Stimulated activated CD4-positive, alpha-beta T cell treated with anti-CD3 and anti-CD28 coated beads, Interleukin-1b, Interleukin-23, amount 100 ng/mL, for 4 hours (primary cell): ENCODE measurements around the gene RPTOR.

Experiments used
- DNase-seq, 2 donors: peaks; one replicate each; pipeline ENCODE4 v3.0.0-alpha.2; 2020; ENCODE audit warnings: low read depth in 2 of 2

The RPTOR gene

GRCh38 chr17:80665792-80666191 lies 121.2 kb downstream of the RPTOR start:
- no peak for DNase-seq

GRCh38 chr17:80666867-80667266 lies 122.2 kb downstream of the RPTOR start:
- DNase-seq = no peak

GRCh38 chr17:80667462-80668277 lies 123.0 kb downstream of the RPTOR start:
- DNase-seq = no peak

DNA sequence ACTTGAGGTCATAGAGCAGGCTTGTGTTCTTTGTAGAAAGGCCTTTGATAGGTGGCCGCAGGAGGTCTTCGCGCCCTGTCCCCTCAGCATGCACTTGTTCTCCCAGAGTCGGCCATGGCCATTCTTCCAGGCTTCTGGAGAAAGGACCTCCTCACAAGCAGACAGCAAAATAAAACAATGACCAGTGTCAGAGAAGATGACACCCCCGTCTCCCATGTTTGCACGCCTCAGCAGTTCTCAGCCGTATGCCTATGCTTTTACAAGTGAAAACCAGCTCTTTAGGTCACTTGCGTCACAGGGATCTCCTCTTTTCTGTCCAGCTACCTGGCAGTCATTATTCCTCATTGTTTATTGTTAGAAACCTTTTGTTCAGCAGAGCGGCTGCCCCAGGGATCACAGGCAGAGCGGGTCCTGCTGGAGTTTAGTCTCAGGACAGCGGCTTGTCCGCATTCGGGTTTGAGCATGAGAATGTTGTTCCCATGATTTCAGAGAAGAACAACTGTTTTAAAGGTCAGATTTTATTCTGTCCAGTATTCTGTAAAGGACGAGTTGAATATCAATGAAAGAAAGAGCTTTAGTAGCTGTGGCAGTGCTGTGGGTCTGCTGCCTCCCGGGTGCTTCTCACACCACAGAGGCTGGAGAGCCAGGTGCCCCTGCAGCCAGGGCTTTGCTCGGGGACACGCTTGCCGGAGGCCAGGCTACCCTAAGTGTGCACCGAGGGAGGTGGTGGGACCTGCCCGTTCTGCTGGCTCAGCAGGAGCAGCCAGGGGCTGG lies 123.9 kb downstream of the RPTOR start:
- no peak for DNase-seq

- DNase-seq = no peak
Measured at GRCh38 chr17:80671039-80671824, 126.6 kb downstream of the RPTOR start.

DNA sequence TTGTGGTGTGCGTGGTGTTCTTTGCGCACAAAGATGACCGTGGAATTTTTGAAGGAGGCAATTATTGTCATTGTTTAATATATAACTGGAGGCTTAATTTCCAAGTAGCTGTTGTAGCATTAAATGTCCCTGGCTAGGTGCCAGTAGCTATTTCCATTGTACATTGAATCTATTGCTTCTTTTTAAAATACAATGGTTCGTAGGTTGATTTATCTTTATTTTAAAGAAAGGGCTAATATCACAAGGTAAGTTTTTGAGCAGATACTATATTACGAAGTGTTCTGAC lies 127.1 kb downstream of the RPTOR start:
- no peak for DNase-seq

DNA sequence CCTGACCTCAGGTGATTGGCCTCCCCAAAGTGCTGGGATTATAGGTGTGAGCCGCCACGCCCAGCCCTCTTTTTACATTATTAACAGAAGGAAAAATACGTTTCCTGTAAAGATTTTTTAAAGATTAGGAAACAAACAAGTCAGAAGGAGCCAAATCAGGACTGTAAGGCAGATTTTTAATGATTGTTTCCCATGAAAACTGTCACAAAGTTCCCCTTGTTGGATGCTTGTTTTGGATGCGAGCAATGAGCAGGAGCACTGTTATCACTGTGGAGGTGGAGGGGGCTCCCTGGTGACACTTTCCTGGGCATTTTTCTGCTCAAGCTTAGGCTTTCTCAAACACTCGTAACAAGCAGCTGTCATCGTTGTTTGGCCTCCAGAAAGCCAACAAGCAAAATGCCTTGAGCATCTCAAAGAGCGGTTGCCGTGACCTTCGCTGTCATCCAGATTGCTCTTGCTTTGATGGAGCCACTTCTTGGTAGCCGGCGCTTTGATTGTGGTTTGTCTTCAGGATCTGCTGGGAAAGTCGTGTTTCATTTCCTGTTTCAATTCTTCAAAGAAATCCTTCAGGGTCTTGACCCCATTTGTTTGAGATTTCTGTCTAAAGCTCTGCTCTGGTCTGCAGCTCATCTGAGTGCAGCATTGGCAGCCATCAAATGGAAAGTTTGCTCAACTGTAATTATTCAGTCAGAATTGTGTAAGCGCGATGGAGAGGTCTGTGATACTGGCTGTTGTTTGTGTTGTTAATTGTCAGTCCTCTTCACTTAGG lies 128.7 kb downstream of the RPTOR start:
- DNase-seq = no peak

GRCh38 chr17:80675438-80676095 lies 130.9 kb downstream of the RPTOR start:
- DNase-seq = no peak

GRCh38 chr17:80676096-80676466 lies 131.4 kb downstream of the RPTOR start:
- DNase-seq = no peak

DNA sequence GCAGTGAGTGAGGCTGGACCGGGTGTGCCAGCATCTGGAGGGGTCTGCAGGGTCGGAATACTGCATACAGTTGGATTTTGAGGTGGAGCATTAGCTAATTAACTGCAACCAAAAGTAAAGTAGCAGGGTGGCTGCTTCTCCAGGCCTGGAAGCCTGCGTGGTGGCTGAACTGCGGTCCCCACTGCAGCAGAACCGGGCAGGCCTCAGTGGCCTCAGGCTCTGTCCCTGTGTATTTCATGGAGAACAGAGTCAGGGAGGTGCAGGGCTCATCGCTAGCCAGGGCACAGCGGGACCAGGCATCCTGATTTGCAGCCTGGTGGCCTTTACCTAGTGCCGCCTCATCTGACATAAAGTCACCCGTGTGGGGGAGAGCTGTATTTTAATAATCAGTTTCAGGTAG lies 131.9 kb downstream of the RPTOR start:
- no peak for DNase-seq

GRCh38 chr17:80677214-80677756 lies 132.6 kb downstream of the RPTOR start:
- no peak for DNase-seq

GRCh38 chr17:80679816-80680215 lies 135.2 kb downstream of the RPTOR start:
- DNase-seq = no peak

- DNase-seq = no peak
Measured at GRCh38 chr17:80681215-80681614, 136.6 kb downstream of the RPTOR start.

DNA sequence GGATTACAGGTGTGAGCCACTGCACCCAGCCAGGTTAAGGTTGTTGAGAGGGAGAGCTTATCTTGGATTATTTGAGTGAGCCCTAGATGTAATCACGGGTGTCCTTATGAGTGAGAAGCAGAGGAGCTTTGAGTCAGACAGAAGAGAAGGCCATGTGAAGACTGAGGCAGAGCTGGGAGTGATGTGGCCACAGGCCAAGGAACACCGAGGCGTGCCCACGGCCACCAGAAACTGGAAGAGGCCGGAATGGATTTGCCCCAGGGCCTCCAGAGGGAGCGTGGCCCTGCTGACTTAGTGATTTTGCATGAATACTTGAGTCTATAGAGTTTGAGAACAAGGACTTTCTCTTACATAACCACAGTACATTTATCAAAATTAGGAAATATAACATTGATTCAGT lies 137.7 kb downstream of the RPTOR start:
- no peak for DNase-seq

DNA sequence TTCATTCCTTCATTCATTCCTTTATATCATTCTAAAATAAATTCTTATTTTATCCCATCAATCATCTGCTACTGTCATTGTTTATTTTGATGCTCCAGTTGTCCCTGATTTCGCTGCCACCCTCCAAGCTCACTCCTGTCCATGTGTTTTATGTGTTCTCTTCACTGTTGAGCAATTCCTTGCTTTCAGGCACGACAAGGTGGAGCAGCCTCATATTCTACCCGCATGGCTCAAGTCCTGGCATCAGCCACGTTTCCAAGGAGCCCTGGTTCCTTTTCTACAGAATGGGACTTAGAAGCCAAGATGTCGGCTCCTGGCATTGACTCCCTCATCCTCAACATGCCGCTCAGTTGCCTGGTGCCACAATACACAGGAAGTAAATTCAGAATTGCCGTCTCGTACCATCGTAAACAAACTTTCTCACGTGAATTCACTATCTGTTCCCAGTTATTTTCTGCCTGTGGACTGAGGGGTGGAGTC lies 139.0 kb downstream of the RPTOR start:
- no peak for DNase-seq

GRCh38 chr17:80687839-80688238 lies 143.2 kb downstream of the RPTOR start:
- DNase-seq = no peak

- no peak for DNase-seq
Measured at GRCh38 chr17:80689129-80689619, 144.5 kb downstream of the RPTOR start.

- DNase-seq = no peak
Measured at GRCh38 chr17:80691784-80692183, 147.1 kb downstream of the RPTOR start.

DNA sequence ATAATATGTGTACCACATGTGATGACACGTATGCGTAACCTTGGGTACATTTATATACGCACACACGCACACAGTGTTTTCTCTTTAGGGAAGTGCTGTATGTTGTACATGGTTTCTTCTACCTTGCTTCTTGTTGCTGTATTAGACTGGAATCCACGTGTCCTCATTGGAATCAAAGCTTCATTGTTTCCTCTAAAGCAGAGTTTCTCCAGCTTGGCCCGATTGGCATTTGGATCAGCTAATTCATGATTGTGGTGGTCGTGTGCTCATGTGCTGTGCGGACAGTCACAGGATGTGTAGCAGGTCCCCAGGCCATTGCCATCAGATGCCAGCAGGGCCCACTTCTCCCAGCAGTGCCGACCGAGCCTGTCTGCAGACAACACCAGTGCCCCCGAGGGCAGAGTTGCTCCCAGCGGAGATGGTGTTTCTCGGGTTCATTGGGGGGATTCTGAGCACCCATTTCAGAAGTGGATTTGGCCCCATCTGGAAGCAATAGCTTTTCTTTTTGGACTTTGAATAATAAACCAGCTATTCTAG lies 148.4 kb downstream of the RPTOR start:
- DNase-seq = no peak

DNA sequence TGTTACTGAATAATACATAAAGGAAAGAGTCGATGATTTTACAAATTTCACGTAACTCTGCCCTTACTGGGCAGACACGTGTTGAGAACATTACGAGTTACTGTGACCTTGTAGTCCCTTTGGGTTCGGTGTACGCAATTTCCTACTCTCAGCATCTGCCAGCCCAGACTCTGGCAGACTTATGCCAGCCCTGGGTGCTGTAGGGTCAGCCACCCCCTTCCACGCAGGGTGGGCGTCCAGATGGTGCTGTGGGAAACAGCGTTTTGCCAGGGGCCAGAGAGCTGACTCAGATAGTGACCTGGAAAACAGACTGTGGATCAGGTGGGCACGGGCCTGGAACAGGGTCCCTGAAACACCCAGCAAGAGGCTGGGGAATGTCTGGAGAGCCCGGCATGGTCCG lies 148.9 kb downstream of the RPTOR start:
- no peak for DNase-seq
